Epithelial cell of umbilical artery (primary cell): ENCODE measurements around the gene ALOX5. TPM values are rescaled to one million over a fixed set of nuclear protein-coding genes. Genes with fewer than 3 reads are reported as not detected.

Experiments
- total RNA-seq: library from RNA; depleted of rRNA; stranded (reverse); fragments of >200 nt; gene quantifications from 2 replicates; pipeline ENCODE4 v1.2.3, GENCODE V29; 2014

The ALOX5 gene
- total RNA-seq: under 0.01 and 0.15 TPM in 2 replicates

GRCh38 chr10:45373576-45374349 lies at the start of gene ALOX5:
ALOX5 (plus strand) TSS chr10:45374216; CDS start chr10:45374280, 64 bp downstream.

Other genes starting within 250 kb of the ALOX5 start
- not detected in 2 replicates for gene OR13A1, start 58.6 kb upstream of the ALOX5 start, total RNA-seq